Measurements from ENCODE around the gene LMO1.

GRCh38 chr11:8225589-8226036 lies 38.1 kb downstream of the LMO1 start:
- TF ChIP-seq REST (IDR thresholded peaks at IDR 0.05; ENCODE audit: insufficient replicate concordance, low read depth): no peak
- peak; percentile 92 for TF ChIP-seq CTCF (IDR thresholded peaks at IDR 0.05; ENCODE audit: insufficient read depth, low read length)

All from HL-60 (cell line).